H1 (cell line): ENCODE data around the gene TNFRSF13B. TPM values are rescaled to one million over a fixed set of nuclear protein-coding genes. Genes with fewer than 3 reads are reported as not detected.
A peak's percentile ranks its signal among the peaks of the same experiment; 100 is the strongest.

Experiments
- CTCF ChIA-PET: fragments of 300-600 bp; sonication (Branson Sonifier 250); formaldehyde crosslinking; loops from one replicate; lab custom pipeline; 2021; ENCODE audit not compliant: partially characterized antibody; lab: Charles Lee
- POLR2A ChIA-PET: fragments of 300-600 bp; sonication (Branson Sonifier 250); formaldehyde crosslinking; loops from one replicate; lab custom pipeline; 2021; ENCODE audit warnings: inconsistent platforms; ENCODE audit not compliant: partially characterized antibody; lab: Charles Lee
- DNase-seq, 2 experiments: peaks; one replicate each; pipeline versions ENCODE4 v3.0.0 to v3.0.0-alpha.2; 2010 to 2022; ENCODE audit warnings: low spot score in 2 of 2, low read depth in 1 of 2, mixed read lengths in 1 of 2
- FAIRE-seq: peaks from 2 replicates; lab custom pipeline; 2011; peaks lifted over from hg19 to GRCh38; lab: Jason Lieb, UNC
- H2AFZ ChIP-seq: 2 replicates; pipeline ENCODE4 v1.8.1; 2012; ENCODE audit warnings: low read length, inconsistent platforms
- H2AK5ac ChIP-seq: 2 replicates; pipeline ENCODE4 v1.6.1; 2013; ENCODE audit warnings: low read depth, low read length
- H2BK120ac ChIP-seq: replicated peaks from 2 replicates; pipeline ENCODE3; 2013; ENCODE audit warnings: low read depth, low read length, inconsistent platforms
- H2BK12ac ChIP-seq: 2 replicates; pipeline ENCODE4 v1.6.1; 2013; ENCODE audit warnings: low read depth, low read length
- H2BK15ac ChIP-seq: 2 replicates; pipeline ENCODE4 v1.6.1; 2013; ENCODE audit warnings: low read length
- H2BK20ac ChIP-seq: 2 replicates; pipeline ENCODE4 v1.6.1; 2013; ENCODE audit warnings: low read length
- H2BK5ac ChIP-seq: 2 replicates; pipeline ENCODE4 v1.6.1; 2013; ENCODE audit warnings: low read depth, low read length
- H3K14ac ChIP-seq: 2 replicates; pipeline ENCODE4 v1.6.1; 2013; ENCODE audit warnings: inconsistent platforms; ENCODE audit not compliant: insufficient read length
- H3K18ac ChIP-seq: 2 replicates; pipeline ENCODE4 v1.6.1; 2013; ENCODE audit warnings: low read length; ENCODE audit errors: extremely low read depth
- H3K23ac ChIP-seq: 2 replicates; pipeline ENCODE4 v1.6.1; 2013; ENCODE audit warnings: inconsistent platforms; ENCODE audit not compliant: insufficient read length
- H3K23me2 ChIP-seq: 2 replicates; pipeline ENCODE4 v1.6.1; 2013; ENCODE audit warnings: low read depth, low read length
- H3K27ac ChIP-seq: 2 replicates; pipeline ENCODE4 v1.6.1; 2011; ENCODE audit warnings: low read depth, low read length, inconsistent platforms
- H3K27me3 ChIP-seq, 4 experiments: replicated peaks in 1 of 4; 1 replicate in 1 of 4; 2 replicates in 3 of 4; pipeline versions ENCODE4 v1.6.1 to v1.8.1; 2011 to 2013; ENCODE audit warnings: low read length in 3 of 4, mild to moderate bottlenecking in 3 of 4, inconsistent platforms in 2 of 4, mixed read lengths in 2 of 4, moderate library complexity in 1 of 4; ENCODE audit not compliant: control insufficient read depth in 3 of 4, insufficient read depth in 3 of 4; ENCODE audit errors: extremely low read depth in 1 of 4
- H3K36me3 ChIP-seq, 4 experiments: 2 replicates each; pipeline versions ENCODE4 v1.6.1 to v1.8.1; 2011 to 2013; ENCODE audit warnings: mild to moderate bottlenecking in 4 of 4, low read length in 3 of 4, moderate library complexity in 2 of 4, control low read depth in 1 of 4, inconsistent platforms in 1 of 4; ENCODE audit not compliant: insufficient read depth in 4 of 4, control insufficient read depth in 2 of 4
- H3K4ac ChIP-seq: replicated peaks from 2 replicates; pipeline ENCODE3; 2013; ENCODE audit warnings: low read length, low read depth, mixed read lengths, inconsistent platforms; ENCODE audit not compliant: insufficient read length
- H3K4me1 ChIP-seq, 4 experiments: replicated peaks in 1 of 4; 1 replicate in 1 of 4; 2 replicates in 3 of 4; pipeline versions ENCODE4 v1.6.1 to v1.8.1; 2011 to 2013; ENCODE audit warnings: low read length in 3 of 4, inconsistent platforms in 2 of 4, mixed read lengths in 1 of 4; ENCODE audit not compliant: insufficient read depth in 4 of 4, control insufficient read depth in 3 of 4
- H3K4me2 ChIP-seq, 2 experiments: 2 replicates each; pipeline versions ENCODE4 v1.6.1 to v1.8.1; 2011 to 2013; ENCODE audit warnings: low read depth in 2 of 2, low read length in 2 of 2, control low read depth in 1 of 2, inconsistent platforms in 1 of 2, mild to moderate bottlenecking in 1 of 2; ENCODE audit not compliant: insufficient read depth in 1 of 2
- H3K4me3 ChIP-seq, 4 experiments: fragments of 200-600, 300-600 bp in 1 of 4; sonication (generic), shearing (Covaris generic), sonication (Bioruptor Twin) in 1 of 4; 2 replicates each; pipeline versions ENCODE4 v1.5.1 to v1.8.1; 2011 to 2016; ENCODE audit warnings: low read length in 4 of 4, low read depth in 3 of 4, control low read depth in 2 of 4, inconsistent platforms in 2 of 4, mild to moderate bottlenecking in 2 of 4, mixed read lengths in 1 of 4, moderate library complexity in 1 of 4; ENCODE audit not compliant: insufficient read depth in 2 of 4; ENCODE audit errors: extremely low read depth in 1 of 4
- H3K56ac ChIP-seq: replicated peaks from 2 replicates; pipeline ENCODE3; 2013; ENCODE audit warnings: low read depth, mild to moderate bottlenecking, mixed read lengths, low read length, inconsistent platforms; ENCODE audit not compliant: insufficient read length
- H3K79me1 ChIP-seq: 2 replicates; pipeline ENCODE4 v1.6.1; 2013; ENCODE audit warnings: low read depth, low read length, control low read depth
- H3K79me2 ChIP-seq, 2 experiments: 2 replicates each; pipeline versions ENCODE4 v1.6.1 to v1.8.1; 2012 to 2013; ENCODE audit warnings: low read length in 2 of 2, mild to moderate bottlenecking in 2 of 2, inconsistent platforms in 1 of 2; ENCODE audit not compliant: insufficient read depth in 2 of 2, control insufficient read depth in 1 of 2
- H3K9ac ChIP-seq, 4 experiments: replicated peaks in 1 of 4; 1 replicate in 1 of 4; 2 replicates in 3 of 4; pipeline versions ENCODE4 v1.6.1 to v1.8.1; 2011 to 2013; ENCODE audit warnings: low read depth in 3 of 4, low read length in 3 of 4, control low read depth in 2 of 4, mild to moderate bottlenecking in 2 of 4, moderate library complexity in 2 of 4, inconsistent platforms in 1 of 4; ENCODE audit errors: extremely low read depth in 1 of 4
- H3K9me3 ChIP-seq, 2 experiments: 2 replicates each; pipeline versions ENCODE4 v1.6.1 to v1.8.1; 2012 to 2013; ENCODE audit warnings: mild to moderate bottlenecking in 2 of 2, moderate library complexity in 2 of 2, control low read depth in 1 of 2, inconsistent platforms in 1 of 2, low read depth in 1 of 2, low read length in 1 of 2, mixed read lengths in 1 of 2; ENCODE audit not compliant: insufficient read depth in 2 of 2
- H4K20me1 ChIP-seq, 2 experiments: replicated peaks in 1 of 2; 2 replicates each; pipeline versions ENCODE3 to v1.8.1; 2011 to 2013; ENCODE audit warnings: inconsistent platforms in 2 of 2, low read length in 2 of 2, mild to moderate bottlenecking in 1 of 2; ENCODE audit not compliant: insufficient read depth in 2 of 2, control insufficient read depth in 1 of 2
- H4K5ac ChIP-seq: 2 replicates; pipeline ENCODE4 v1.6.1; 2013; ENCODE audit warnings: low read length, low read depth, mixed read lengths, inconsistent platforms; ENCODE audit not compliant: insufficient read length
- H4K8ac ChIP-seq: 2 replicates; pipeline ENCODE4 v1.8.0; 2013; ENCODE audit warnings: mild to moderate bottlenecking, moderate library complexity, low read length, inconsistent platforms; ENCODE audit not compliant: insufficient read depth; ENCODE audit errors: extremely low read depth
- H4K91ac ChIP-seq: replicated peaks from 2 replicates; pipeline ENCODE3; 2013; ENCODE audit warnings: low read length, mixed read lengths, inconsistent platforms; ENCODE audit not compliant: insufficient read length
- ASH2L ChIP-seq: fragments of 200-600, 300-600 bp; sonication (generic); IDR thresholded peaks from one replicate; pipeline ENCODE4 v1.7.1; 2017; ENCODE audit warnings: low read length
- CHD2 ChIP-seq: IDR thresholded peaks from 2 replicates; pipeline ENCODE4 v1.6.1; 2012; ENCODE audit warnings: low read length, improper control_type of control experiment
- CTCF ChIP-seq, 3 experiments: IDR thresholded peaks; 1 replicate in 2 of 3; 2 replicates in 1 of 3; pipeline versions ENCODE4 v1.5.1 to v1.6.1; 2011; ENCODE audit warnings: low read length in 3 of 3, mild to moderate bottlenecking in 3 of 3, inconsistent platforms in 2 of 3, low read depth in 1 of 3, moderate library complexity in 1 of 3; ENCODE audit not compliant: insufficient read depth in 1 of 3; ENCODE audit errors: control extremely low read depth in 1 of 3
- RBBP5 ChIP-seq: IDR thresholded peaks from 2 replicates; pipeline ENCODE4 v1.7.1; 2012; ENCODE audit warnings: low read depth, mild to moderate bottlenecking, inconsistent platforms, low read length, moderate library complexity, borderline replicate concordance
- SP1 ChIP-seq: IDR thresholded peaks from 2 replicates; pipeline ENCODE4 v1.6.1; 2011; ENCODE audit warnings: low read depth, low read length
- WGBS, 2 experiments: shearing (Covaris generic) in 1 of 2; methylation state at CpG; one replicate each; pipeline versions ENCODE4 v1.1.6 to v1.1.7; 2013 to 2015; ENCODE audit warnings: low lambda C conversion rate in 2 of 2, mixed read lengths in 2 of 2, inconsistent platforms in 1 of 2, low coverage in 1 of 2, missing lambda C conversion rate in 1 of 2; ENCODE audit not compliant: insufficient replicate concordance in 2 of 2, insufficient coverage in 1 of 2, insufficient read length in 1 of 2; ENCODE audit errors: extremely low coverage in 1 of 2, missing lambda C conversion rate in 1 of 2; 5-methylcytosine and 5-hydroxymethylcytosine counted together
- long read RNA-seq, 2 experiments: library from RNA in 1 of 2; library from capped mRNA in 1 of 2; stranded (forward); transcript quantifications; one replicate each; pipeline ENCODE4 v2.0.0, GENCODE V29; 2021; ENCODE audit warnings: inconsistent platforms in 1 of 2
- polyA minus RNA-seq, 3 experiments: library from RNA; depleted of rRNA, polyadenylated mRNA; stranded (reverse); fragments of >200 nt; gene quantifications; 1 replicate in 2 of 3; 2 replicates in 1 of 3; pipeline ENCODE4 v1.2.3, GENCODE V29; 2011
- polyA plus RNA-seq, 7 experiments: library from polyadenylated mRNA; depleted of rRNA in 3 of 7; stranded (reverse) in 5 of 7; unstranded in 2 of 7; fragments of >200 nt in 5 of 7; fragments of 200-250 nt in 2 of 7; gene quantifications; 1 replicate in 5 of 7; 2 replicates in 1 of 7; 4 replicates in 1 of 7; pipeline versions ENCODE4 v1.2.1 to v1.2.3, GENCODE V29; 2011 to 2013; ENCODE audit warnings: missing spikeins in 2 of 7, mixed read lengths in 2 of 7
- total RNA-seq: library from RNA; stranded (reverse); fragmentation: NEBNext Ultra II Directional; extraction: Animal tissue kit (Norgen Biotek cat#: 25700); gene quantifications from 2 replicates; pipeline ENCODE4 v1.2.1, GENCODE V29; 2021
- TF ChIP-seq, protein P1 (sequence below): IDR thresholded peaks from 2 replicates; pipeline ENCODE4 v1.6.1; 2011; ENCODE audit warnings: low read length, improper control_type of control experiment

The TNFRSF13B gene
- total RNA-seq, result not detected in 2 replicates
- not detected in 2 replicates for polyA plus RNA-seq (2011; rRNA removed)
- not detected for polyA plus RNA-seq (2011; cell fraction: cytosol; rRNA removed)
- 0.10 TPM for polyA plus RNA-seq (2011; cell fraction: nucleus; rRNA removed)
- not detected in 4 replicates for polyA plus RNA-seq (2012, experiment 1 of 2)
- not detected for polyA plus RNA-seq (2012, experiment 2 of 2)
- polyA plus RNA-seq (2013, experiment 1 of 2), result not detected
- not detected for polyA plus RNA-seq (2013, experiment 2 of 2)
- polyA minus RNA-seq (2011; rRNA and poly(A)+ RNA removed), result not detected in 2 replicates
- polyA minus RNA-seq (2011; cell fraction: cytosol; rRNA and poly(A)+ RNA removed), result not detected
- 0.30 TPM for polyA minus RNA-seq (2011; cell fraction: nucleus; rRNA and poly(A)+ RNA removed)
- long read RNA-seq, experiment 1, result 0 reads
- long read RNA-seq, experiment 2, result 0 reads

- H2AK5ac ChIP-seq, result no peak within 1 kb of the TSS
- ChIA-PET POLR2A (no interaction called here), CTCF (no interaction called here)
- no peak within 1 kb of the TSS for H3K56ac ChIP-seq
- no peak within 1 kb of the TSS for H2BK12ac ChIP-seq
- no peak within 1 kb of the TSS for H3K23ac ChIP-seq
- no peaks in the 10 kb centered on the region for H3K79me1 ChIP-seq
- WGBS, 2 experiments, result 95% methylated on average over 17 of the region's 17 CpGs; no CpG with 5 or more reads in 1 of the 2 experiments
- no peak within 1 kb of the TSS for H3K4me2 ChIP-seq
- H3K79me2 ChIP-seq, result no peaks in the 10 kb centered on the region
- H4K8ac ChIP-seq, result peak within 1 kb of the TSS; percentile 80; the same call in 1 of the 2 replicates
- H2BK120ac ChIP-seq, result no peak within 1 kb of the TSS
- no peaks in the 10 kb centered on the region; a peak in 1 of 7 replicates for H3K4me1 ChIP-seq
- H2BK20ac ChIP-seq, result no peak within 1 kb of the TSS
- no peak within 1 kb of the TSS for H3K9ac ChIP-seq
- H3K27me3 ChIP-seq, result no peaks in the 10 kb centered on the region
- no peak within 1 kb of the TSS for H3K4ac ChIP-seq
- H4K91ac ChIP-seq, result no peak within 1 kb of the TSS
- H4K20me1 ChIP-seq, result no peaks in the 10 kb centered on the region
- no peak within 1 kb of the TSS for H3K27ac ChIP-seq
- FAIRE-seq (no peak), DNase-seq (peak in 1 of 2 experiments; percentile 34)
- H3K9me3 ChIP-seq, result no peaks in the 10 kb centered on the region
- no peak within 1 kb of the TSS for H3K18ac ChIP-seq
- H3K23me2 ChIP-seq, result no peaks in the 10 kb centered on the region; the same call in 1 of the 2 replicates
- H2BK5ac ChIP-seq, result no peak within 1 kb of the TSS
- no peak within 1 kb of the TSS for H3K14ac ChIP-seq
- no peak within 1 kb of the TSS for H4K5ac ChIP-seq
- H2AFZ ChIP-seq, result no peak within 1 kb of the TSS
- no peaks in the 10 kb centered on the region for H3K36me3 ChIP-seq
- no peak within 1 kb of the TSS; the same call in 1 of the 2 replicates for H2BK15ac ChIP-seq
- no peak within 1 kb of the TSS for H3K4me3 ChIP-seq
- TF ChIP-seq RBBP5 (no peak), CTCF (IDR thresholded peaks at IDR 0.05; ENCODE audit: control extremely low read depth in 1 of 3, insufficient read depth in 1 of 3, low read depth in 1 of 3, low read length in 3 of 3) (no peak), CHD2 (no peak), ASH2L (no peak), SP1 (no peak)
- TF ChIP-seq, protein P1, sequence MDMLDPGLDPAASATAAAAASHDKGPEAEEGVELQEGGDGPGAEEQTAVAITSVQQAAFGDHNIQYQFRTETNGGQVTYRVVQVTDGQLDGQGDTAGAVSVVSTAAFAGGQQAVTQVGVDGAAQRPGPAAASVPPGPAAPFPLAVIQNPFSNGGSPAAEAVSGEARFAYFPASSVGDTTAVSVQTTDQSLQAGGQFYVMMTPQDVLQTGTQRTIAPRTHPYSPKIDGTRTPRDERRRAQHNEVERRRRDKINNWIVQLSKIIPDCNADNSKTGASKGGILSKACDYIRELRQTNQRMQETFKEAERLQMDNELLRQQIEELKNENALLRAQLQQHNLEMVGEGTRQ, result no peak
Measured at GRCh38 chr17:16971458-16972338, at the start of gene TNFRSF13B. Gene TNFRSF13B, minus strand, starts transcription at chr17:16972118. Its CDS starts 43 bp downstream, at chr17:16972075.
